Vagina (tissue), 2 donors: ENCODE measurements around the gene STX16.

Experiments used
- CTCF ChIP-seq, 3 experiments: fragments of 450-650 bp in 2 of 3; fragments of 200-600 bp in 1 of 3; sonication (generic) in 1 of 3; IDR thresholded peaks; one replicate each; pipeline ENCODE4 v1.5.1; 2017 to 2019; ENCODE audit warnings: antibody characterized with exemption in 3 of 3, mild to moderate bottlenecking in 2 of 3, moderate library complexity in 2 of 3
- POLR2A ChIP-seq, 2 donors: fragments of 450-650 bp; IDR thresholded peaks; one replicate each; pipeline ENCODE4 v1.6.1; 2017; ENCODE audit warnings: antibody characterized with exemption in 2 of 2, mild to moderate bottlenecking in 2 of 2, moderate library complexity in 2 of 2
- POLR2AphosphoS5 ChIP-seq, 2 donors: sonication (generic); formaldehyde crosslinking; IDR thresholded peaks; one replicate each; pipeline ENCODE4 v1.9.0; 2017; ENCODE audit warnings: antibody characterized with exemption in 2 of 2, mild to moderate bottlenecking in 2 of 2, low read depth in 1 of 2; ENCODE audit not compliant: insufficient read depth in 1 of 2

GRCh38 chr20:58640446-58640845, 10.6 kb upstream of the STX16 start:
- TF ChIP-seq POLR2A (IDR thresholded peaks at IDR 0.05) (no peak), CTCF (IDR thresholded peaks at IDR 0.05) (no peak), POLR2AphosphoS5 (IDR thresholded peaks at IDR 0.05; ENCODE audit: insufficient read depth in 1 of 2, low read depth in 1 of 2) (no peak)
